Measurements from ENCODE around the gene GPR35. TPM values are rescaled to one million over a fixed set of nuclear protein-coding genes. Genes with fewer than 3 reads are reported as not detected.

GPR35 gene
- total RNA-seq, 1 donor from 2014 or later: 0.82 TPM

DNA sequence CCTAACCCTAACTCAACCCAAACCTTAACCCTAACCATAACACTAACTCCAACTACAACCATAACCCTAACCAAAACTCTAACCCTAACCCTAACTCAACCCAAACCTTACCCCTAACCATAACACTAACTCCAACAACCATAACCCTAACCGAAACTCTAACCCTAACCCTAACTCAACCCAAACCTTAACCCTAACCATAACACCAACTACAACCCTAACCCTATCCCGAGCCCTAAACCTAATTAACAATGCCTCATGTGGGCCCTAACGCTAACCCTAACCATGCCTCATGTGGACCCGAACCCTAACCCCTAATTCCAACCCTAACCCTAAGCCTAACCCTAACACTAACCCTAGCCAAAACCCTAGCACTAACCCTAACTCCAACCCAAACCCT, 11.5 kb upstream of the GPR35 start:
- TF ChIP-seq, protein P1, sequence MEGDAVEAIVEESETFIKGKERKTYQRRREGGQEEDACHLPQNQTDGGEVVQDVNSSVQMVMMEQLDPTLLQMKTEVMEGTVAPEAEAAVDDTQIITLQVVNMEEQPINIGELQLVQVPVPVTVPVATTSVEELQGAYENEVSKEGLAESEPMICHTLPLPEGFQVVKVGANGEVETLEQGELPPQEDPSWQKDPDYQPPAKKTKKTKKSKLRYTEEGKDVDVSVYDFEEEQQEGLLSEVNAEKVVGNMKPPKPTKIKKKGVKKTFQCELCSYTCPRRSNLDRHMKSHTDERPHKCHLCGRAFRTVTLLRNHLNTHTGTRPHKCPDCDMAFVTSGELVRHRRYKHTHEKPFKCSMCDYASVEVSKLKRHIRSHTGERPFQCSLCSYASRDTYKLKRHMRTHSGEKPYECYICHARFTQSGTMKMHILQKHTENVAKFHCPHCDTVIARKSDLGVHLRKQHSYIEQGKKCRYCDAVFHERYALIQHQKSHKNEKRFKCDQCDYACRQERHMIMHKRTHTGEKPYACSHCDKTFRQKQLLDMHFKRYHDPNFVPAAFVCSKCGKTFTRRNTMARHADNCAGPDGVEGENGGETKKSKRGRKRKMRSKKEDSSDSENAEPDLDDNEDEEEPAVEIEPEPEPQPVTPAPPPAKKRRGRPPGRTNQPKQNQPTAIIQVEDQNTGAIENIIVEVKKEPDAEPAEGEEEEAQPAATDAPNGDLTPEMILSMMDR (IDR thresholded peaks at IDR 0.05; ENCODE audit: insufficient read depth, low read depth, low read length): no peak
- TF ChIP-seq EZH2 (IDR thresholded peaks at IDR 0.05; ENCODE audit: insufficient read depth, low read length): no peak
- H3K4me3 ChIP-seq (ENCODE audit: insufficient read depth, low read depth, low read length): no peak overlapping the region
- FAIRE-seq: no peak

DNA sequence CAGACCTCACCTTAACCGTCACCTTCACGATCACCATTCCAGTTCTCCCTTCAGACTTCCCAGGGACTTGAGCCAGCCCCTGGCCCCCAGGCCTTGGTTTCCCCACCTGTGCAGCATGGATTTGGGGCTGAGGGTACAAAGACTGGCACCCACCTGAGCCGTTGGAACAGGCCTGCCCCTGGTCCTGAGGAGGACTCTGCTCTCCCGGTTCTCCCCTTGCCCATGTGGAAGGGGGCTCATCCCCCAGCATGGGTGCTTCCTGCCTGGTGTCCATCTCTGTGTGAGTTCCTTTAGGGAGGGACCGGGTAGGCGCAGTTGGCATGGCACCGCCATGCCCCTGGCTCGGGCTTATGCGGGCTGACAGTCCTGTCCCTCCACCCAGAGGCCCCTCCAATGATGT, 10.9 kb upstream of the GPR35 start:
- Mint-ChIP-seq H3K4me3 (ENCODE audit: unreplicated experiment) (no peak overlapping the region), H3K27me3 (ENCODE audit: low read depth, unreplicated experiment) (peaks cover 2% of the 10 kb centered on the region), H3K4me1 (ENCODE audit: low read depth, unreplicated experiment) (no peaks in the 10 kb centered on the region), H3K27ac (ENCODE audit: unreplicated experiment) (no peak overlapping the region), H3K9me3 (ENCODE audit: unreplicated experiment) (peaks cover 5% of the 10 kb centered on the region), H3K36me3 (ENCODE audit: low read depth, unreplicated experiment) (peaks cover 18% of the 10 kb centered on the region)
- no peak for TF ChIP-seq EZH2 (IDR thresholded peaks at IDR 0.05; ENCODE audit: insufficient read depth, low read length)
- TF ChIP-seq, protein P1 (IDR thresholded peaks at IDR 0.05; ENCODE audit: insufficient read depth, low read depth, low read length): no peak
- FAIRE-seq (no peak), DNase-seq (ENCODE audit: low read depth) (no peak)
- H3K79me2 ChIP-seq (ENCODE audit: insufficient read depth, low read length): no peaks in the 10 kb centered on the region
- no peak overlapping the region for H3K4me3 ChIP-seq (ENCODE audit: insufficient read depth, low read depth, low read length)
- H3K36me3 ChIP-seq (ENCODE audit: insufficient read depth, low read length): no peaks in the 10 kb centered on the region
- H3K4me1 ChIP-seq (ENCODE audit: insufficient read depth, low read length): no peaks in the 10 kb centered on the region
- H3K9ac ChIP-seq (ENCODE audit: low read length): no peak overlapping the region
- H3K4me2 ChIP-seq (ENCODE audit: low read length): no peak overlapping the region
- H3K9me3 ChIP-seq (ENCODE audit: insufficient read depth, low read depth, low read length): no peaks in the 10 kb centered on the region
- no peaks in the 10 kb centered on the region for H4K20me1 ChIP-seq (ENCODE audit: insufficient read depth, low read length)
- H3K27me3 ChIP-seq (ENCODE audit: insufficient read depth, low read length): no peaks in the 10 kb centered on the region
- H2AFZ ChIP-seq (ENCODE audit: low read depth, low read length): no peak overlapping the region
- H3K27ac ChIP-seq (ENCODE audit: low read depth, low read length): no peak overlapping the region

More for the DNA sequence above, 11.5 kb upstream of the GPR35 start:
- Mint-ChIP-seq H3K27me3 (ENCODE audit: low read depth, unreplicated experiment) (peaks cover 2% of the 10 kb centered on the region), H3K27ac (ENCODE audit: unreplicated experiment) (no peak overlapping the region), H3K4me3 (ENCODE audit: unreplicated experiment) (no peak overlapping the region), H3K4me1 (ENCODE audit: low read depth, unreplicated experiment) (no peaks in the 10 kb centered on the region), H3K9me3 (ENCODE audit: unreplicated experiment) (peaks cover 1% of the 10 kb centered on the region), H3K36me3 (ENCODE audit: low read depth, unreplicated experiment) (peaks cover 16% of the 10 kb centered on the region)
- Histone ChIP-seq H2AFZ (ENCODE audit: low read depth, low read length) (no peak overlapping the region), H3K4me1 (ENCODE audit: insufficient read depth, low read length) (no peaks in the 10 kb centered on the region), H3K27ac (ENCODE audit: low read depth, low read length) (no peak overlapping the region), H3K79me2 (ENCODE audit: insufficient read depth, low read length) (no peaks in the 10 kb centered on the region), H3K9ac (ENCODE audit: low read length) (no peak overlapping the region), H3K36me3 (ENCODE audit: insufficient read depth, low read length) (no peaks in the 10 kb centered on the region), H3K27me3 (ENCODE audit: insufficient read depth, low read length) (no peaks in the 10 kb centered on the region), H4K20me1 (ENCODE audit: insufficient read depth, low read length) (no peaks in the 10 kb centered on the region), H3K4me2 (ENCODE audit: low read length) (no peak overlapping the region), H3K9me3 (ENCODE audit: insufficient read depth, low read depth, low read length) (no peaks in the 10 kb centered on the region)
- DNase-seq (ENCODE audit: low read depth): no peak

DNA sequence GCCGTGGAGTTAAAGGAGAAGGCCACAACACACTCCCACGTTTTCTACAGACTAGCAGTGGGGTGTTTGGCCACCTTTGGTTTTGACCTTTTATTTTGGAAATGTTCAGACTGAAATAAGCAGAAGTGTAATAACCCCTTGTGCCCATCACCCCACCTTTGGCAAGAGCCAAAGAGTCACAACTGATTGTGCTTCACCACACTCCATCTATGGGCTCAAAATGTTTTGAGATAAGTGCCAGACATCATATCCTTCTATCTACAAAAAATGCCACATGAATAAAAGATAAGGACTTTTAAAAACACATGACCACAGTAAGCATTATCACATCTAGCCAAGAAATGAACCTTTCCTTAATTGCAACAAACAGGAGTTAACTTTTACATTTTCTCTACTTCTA, 9.9 kb upstream of the GPR35 start:
- H3K36me3 Mint-ChIP-seq (ENCODE audit: low read depth, unreplicated experiment): peaks cover 18% of the 10 kb centered on the region
- Histone ChIP-seq H2AFZ (ENCODE audit: low read depth, low read length) (no peak overlapping the region), H3K9ac (ENCODE audit: low read length) (no peak overlapping the region), H3K36me3 (ENCODE audit: insufficient read depth, low read length) (no peaks in the 10 kb centered on the region), H3K4me3 (ENCODE audit: insufficient read depth, low read depth, low read length) (no peak overlapping the region), H3K4me2 (ENCODE audit: low read length) (no peak overlapping the region), H4K20me1 (ENCODE audit: insufficient read depth, low read length) (no peaks in the 10 kb centered on the region), H3K4me1 (ENCODE audit: insufficient read depth, low read length) (no peaks in the 10 kb centered on the region), H3K27me3 (ENCODE audit: insufficient read depth, low read length) (no peaks in the 10 kb centered on the region), H3K9me3 (ENCODE audit: insufficient read depth, low read depth, low read length) (no peaks in the 10 kb centered on the region), H3K79me2 (ENCODE audit: insufficient read depth, low read length) (no peaks in the 10 kb centered on the region), H3K27ac (ENCODE audit: low read depth, low read length) (no peak overlapping the region)
- H3K9me3 Mint-ChIP-seq (ENCODE audit: unreplicated experiment): peaks cover 5% of the 10 kb centered on the region
- no peak overlapping the region for H3K4me3 Mint-ChIP-seq (ENCODE audit: unreplicated experiment)
- no peak overlapping the region for H3K27ac Mint-ChIP-seq (ENCODE audit: unreplicated experiment)
- no peak for FAIRE-seq
- no peak for DNase-seq (ENCODE audit: low read depth)
- no peaks in the 10 kb centered on the region for H3K4me1 Mint-ChIP-seq (ENCODE audit: low read depth, unreplicated experiment)
- H3K27me3 Mint-ChIP-seq (ENCODE audit: low read depth, unreplicated experiment): peaks cover 2% of the 10 kb centered on the region
- TF ChIP-seq EZH2 (IDR thresholded peaks at IDR 0.05; ENCODE audit: insufficient read depth, low read length): no peak
- TF ChIP-seq, protein P1 (IDR thresholded peaks at IDR 0.05; ENCODE audit: insufficient read depth, low read depth, low read length): no peak
